Mucosa of descending colon (tissue), 3 donors: ENCODE measurements around the gene EPHA2. TPM values are rescaled to one million over a fixed set of nuclear protein-coding genes. Genes with fewer than 3 reads are reported as not detected.
A peak's percentile ranks its signal among the peaks of the same experiment; 100 is the strongest.

Source experiments
- ATAC-seq: fragments of 200-7000 bp; cut with Tn5 transposase; one replicate; pipeline ENCODE4 v1.9.1; 2020; ENCODE audit warnings: mild to moderate bottlenecking, moderate library complexity
- DNase-seq, 3 donors: peaks; one replicate each; pipeline ENCODE4 v3.0.0-alpha.2; 2020
- H3K36me3 ChIP-seq: fragments of 200-600 bp; one replicate; pipeline ENCODE4 v1.8.0; 2021; ENCODE audit warnings: low read depth, mild to moderate bottlenecking
- H3K4me1 ChIP-seq: fragments of 200-600 bp; one replicate; pipeline ENCODE4 v1.8.0; 2021; ENCODE audit warnings: low read depth, mild to moderate bottlenecking
- H3K4me3 ChIP-seq: fragments of 200-600 bp; one replicate; pipeline ENCODE4 v1.8.0; 2021; ENCODE audit warnings: mild to moderate bottlenecking
- H3K9me3 ChIP-seq: fragments of 200-600 bp; one replicate; pipeline ENCODE4 v1.8.0; 2021; ENCODE audit warnings: mild to moderate bottlenecking
- CTCF ChIP-seq: fragments of 200-600 bp; IDR thresholded peaks from one replicate; pipeline ENCODE4 v1.8.0; 2022; ENCODE audit warnings: antibody characterized with exemption, mild to moderate bottlenecking
- intact Hi-C, 2 donors: fragments of 100-400 bp; cut with DNase I in 1 of 2; cut with micrococcal nuclease in 1 of 2; formaldehyde crosslinking; loops; one replicate each; pipeline versions ENCODE4 v1.11.0 to v1.11.1; 2022; cut with DNase I, micrococcal nuclease
- total RNA-seq, 3 donors: library from RNA; stranded (reverse); fragmentation: NEBNext Ultra II Directional in 2 of 3; extraction: Animal tissue kit (Norgen Biotek cat#: 25700) in 2 of 3; gene quantifications; one replicate each; pipeline versions ENCODE4 v1.2.1 to v1.2.4, GENCODE V29; 2021 to 2023
- donor health status: DM: no; HTN: no; CAD: no; lungs with moderate emphysema.
- donor health status: DM: no; HTN: no; CAD: no.
- donor health status: DM: no; HTN: yes; CAD: no.

EPHA2 gene
- total RNA-seq, 3 donors from 2014 or later: 36.8 to 43.5 (median 43.5) TPM

DNA sequence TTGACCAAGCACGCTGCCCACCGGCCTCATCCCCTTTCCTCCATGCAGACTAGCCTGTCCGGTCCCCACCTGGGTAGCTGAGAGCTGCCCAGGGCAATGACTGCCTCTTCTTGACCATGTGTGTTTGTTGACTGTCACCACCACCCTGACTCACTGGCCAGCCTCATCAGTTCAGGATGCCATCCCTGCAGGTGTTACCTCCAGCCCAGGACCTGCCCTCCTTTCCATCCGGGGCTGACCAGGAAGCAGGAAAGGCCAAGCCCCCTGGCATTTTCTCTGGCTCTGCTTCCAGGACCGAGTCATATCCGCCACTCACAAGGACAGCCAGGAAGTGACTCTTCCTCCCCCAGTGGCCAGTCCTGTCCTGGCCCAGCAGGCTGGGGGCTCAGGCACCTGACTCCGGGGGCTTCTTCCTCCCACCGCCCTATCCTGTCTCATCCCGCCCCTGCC lies 17.1 kb downstream of the EPHA2 start:
- no peak overlapping the region for H3K4me3 ChIP-seq
- no peak for TF ChIP-seq CTCF
- peaks cover 4% of the 10 kb centered on the region for H3K36me3 ChIP-seq
- no peaks in the 10 kb centered on the region for H3K9me3 ChIP-seq
- DNase-seq (no peak), ATAC-seq (peak; percentile 6)
- H3K4me1 ChIP-seq: peaks cover 7% of the 10 kb centered on the region
- intact Hi-C loops: no loop called here

DNA sequence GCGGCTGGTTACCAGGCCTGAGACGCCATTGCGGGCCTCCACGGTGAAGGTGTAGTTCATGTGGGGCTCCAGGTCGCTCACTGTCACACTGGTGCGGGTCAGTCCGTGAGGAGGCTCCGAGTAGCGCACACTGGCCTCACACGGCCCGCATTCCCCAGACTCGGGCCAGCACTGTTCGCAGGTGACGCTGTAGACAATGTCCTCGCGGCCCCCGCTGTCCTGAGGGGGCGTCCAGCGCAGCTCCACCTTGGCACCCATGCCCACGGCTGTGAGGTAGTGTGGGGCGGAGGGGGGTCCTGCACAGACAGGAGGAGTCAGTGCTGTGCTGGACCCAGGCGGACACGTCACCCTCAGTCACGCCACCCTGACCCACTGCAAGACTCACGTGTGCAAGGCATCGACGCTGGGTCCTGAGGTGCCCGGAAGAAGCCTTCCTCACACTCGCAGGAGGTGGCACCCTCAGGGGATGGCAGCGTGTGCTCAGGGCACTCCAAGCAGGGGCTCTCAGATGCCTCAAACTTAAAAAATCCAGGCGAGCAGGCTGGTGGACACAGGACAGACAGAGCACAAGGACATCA lies 17.9 kb downstream of the EPHA2 start:
- intact Hi-C loops: no loop called here
- H3K4me3 ChIP-seq: no peak overlapping the region
- no peak for TF ChIP-seq CTCF
- H3K36me3 ChIP-seq: peaks cover 4% of the 10 kb centered on the region
- DNase-seq: no peak
- H3K9me3 ChIP-seq: no peaks in the 10 kb centered on the region
- ATAC-seq: no peak
- no peaks in the 10 kb centered on the region for H3K4me1 ChIP-seq

GRCh38 chr1:16135501-16135900 lies 20.4 kb downstream of the EPHA2 start:
- no peak for DNase-seq
- no peak overlapping the region for H3K4me3 ChIP-seq
- ATAC-seq: no peak
- H3K9me3 ChIP-seq: no peaks in the 10 kb centered on the region
- no peaks in the 10 kb centered on the region for H3K4me1 ChIP-seq
- intact Hi-C loops: no loop called here
- TF ChIP-seq CTCF: no peak
- H3K36me3 ChIP-seq: peaks cover 4% of the 10 kb centered on the region

DNA sequence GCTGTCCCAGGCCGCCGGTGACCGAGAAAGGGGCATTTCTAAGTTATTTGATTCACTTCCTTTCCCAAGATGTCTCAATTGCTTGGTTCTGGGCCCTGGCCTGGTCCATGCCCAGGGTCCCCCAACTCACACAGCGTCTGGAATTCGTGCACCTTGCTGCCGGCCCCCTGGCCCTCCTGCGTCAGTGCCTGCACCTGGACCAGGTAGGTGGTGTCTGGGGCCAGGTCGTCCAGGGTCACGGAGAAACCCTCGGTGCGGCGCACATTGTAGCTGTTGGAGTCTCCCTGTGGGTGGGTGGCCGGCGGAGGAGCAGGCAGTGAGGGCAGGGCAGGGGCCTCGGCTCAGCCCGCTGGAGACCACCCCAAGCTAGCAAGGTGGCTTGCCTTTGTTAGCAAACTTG lies 21.0 kb downstream of the EPHA2 start:
- DNase-seq: no peak
- no peak for ATAC-seq
- Histone ChIP-seq H3K4me1 (no peaks in the 10 kb centered on the region), H3K4me3 (no peak overlapping the region), H3K9me3 (no peaks in the 10 kb centered on the region), H3K36me3 (peaks cover 4% of the 10 kb centered on the region)
- no peak for TF ChIP-seq CTCF
- intact Hi-C loops: no loop called here

GRCh38 chr1:16134066-16134801 lies 21.6 kb downstream of the EPHA2 start:
- intact Hi-C loops: no loop called here
- ATAC-seq: no peak
- no peaks in the 10 kb centered on the region for H3K9me3 ChIP-seq
- no peak for TF ChIP-seq CTCF
- no peak for DNase-seq
- peaks cover 4% of the 10 kb centered on the region for H3K36me3 ChIP-seq
- H3K4me3 ChIP-seq: no peak overlapping the region
- no peaks in the 10 kb centered on the region for H3K4me1 ChIP-seq
